HepG2 (cell line): ENCODE measurements around the gene PARP8.

Experiments
- TBP ChIP-seq: sonication (generic); formaldehyde crosslinking; IDR thresholded peaks from 2 replicates; pipeline ENCODE4 v1.5.0; 2020; ENCODE audit warnings: missing genetic modification reagents
- ZBTB7A ChIP-seq: sonication (generic); formaldehyde crosslinking; IDR thresholded peaks from 2 replicates; pipeline ENCODE4 v1.8.0; 2022; ENCODE audit warnings: mild to moderate bottlenecking, missing genetic modification reagents

DNA sequence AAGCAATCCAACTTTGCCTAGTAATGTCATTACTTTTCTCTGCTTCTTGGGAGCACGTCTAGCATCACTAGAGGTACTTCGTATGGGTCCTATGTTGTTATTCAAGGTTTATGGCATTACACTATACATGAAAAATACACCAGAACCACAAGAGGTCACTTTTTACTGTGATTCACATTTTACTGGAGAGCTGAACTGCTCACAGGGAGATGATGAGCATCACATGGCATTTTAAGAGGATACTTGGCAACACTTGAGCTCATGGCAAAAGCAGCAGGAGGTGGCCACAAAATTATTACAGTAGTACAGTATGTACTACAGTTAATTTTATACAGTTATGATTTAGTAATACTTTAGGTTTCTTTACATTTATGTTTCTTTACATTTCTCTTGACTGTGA is 223.4 kb downstream of the PARP8 start:
- TF ChIP-seq TBP (CRISPR knock-in tag) = no peak
- no peak for TF ChIP-seq ZBTB7A (CRISPR knock-in tag)
